Non-pigmented ciliary epithelial cell (primary cell): ENCODE data around the gene APBB1IP.
"Not testable (repeated sequence)": the region's sequence is repeated elsewhere in the genome, so short reads cannot be mapped to it uniquely, and the experiment has no call there.

Experiments used
- DNase-seq: peaks from one replicate; pipeline ENCODE4 v3.0.0-alpha.2; 2010; ENCODE audit warnings: low read depth

Gene APBB1IP

DNA sequence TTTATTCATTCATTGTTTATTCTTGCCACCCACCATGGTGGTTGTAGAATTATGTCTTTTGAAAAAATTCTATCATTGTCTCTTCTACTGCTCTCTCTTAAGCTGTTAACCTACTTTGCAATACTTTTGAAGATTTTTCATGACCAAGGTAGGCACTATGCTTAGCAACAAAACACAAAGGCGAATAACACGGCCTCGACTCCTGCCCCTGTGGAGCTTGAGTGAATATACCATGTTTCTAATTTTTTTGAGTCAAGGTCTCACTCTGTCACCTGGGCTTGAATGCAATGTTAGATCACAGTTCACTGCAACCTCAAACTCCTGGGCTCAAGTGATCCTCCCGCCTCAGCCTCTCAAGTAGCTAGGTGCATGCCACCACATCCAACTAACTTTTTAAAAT lies 39.4 kb downstream of the APBB1IP start:
- DNase-seq, result no peak

DNA sequence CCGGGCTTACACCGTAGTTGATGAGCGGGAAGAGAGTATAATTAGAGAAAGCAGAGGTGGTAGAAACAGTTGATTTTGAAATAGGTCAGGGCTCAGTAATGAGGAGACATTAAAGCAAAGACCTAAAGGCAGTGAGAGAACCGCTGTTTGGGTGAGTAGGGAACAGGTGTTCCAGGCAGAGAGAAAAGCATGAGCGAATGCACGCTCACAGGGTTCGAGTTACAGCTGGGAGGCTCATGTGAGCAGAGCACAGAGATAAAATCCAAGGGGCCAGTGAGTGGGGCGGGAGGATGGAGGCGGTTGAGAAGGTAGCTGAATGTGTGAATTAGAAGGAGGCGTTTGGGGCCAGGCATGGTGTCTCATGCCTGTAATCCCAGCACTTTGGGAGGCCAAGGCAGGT lies 39.9 kb downstream of the APBB1IP start:
- DNase-seq, result no peak

DNA sequence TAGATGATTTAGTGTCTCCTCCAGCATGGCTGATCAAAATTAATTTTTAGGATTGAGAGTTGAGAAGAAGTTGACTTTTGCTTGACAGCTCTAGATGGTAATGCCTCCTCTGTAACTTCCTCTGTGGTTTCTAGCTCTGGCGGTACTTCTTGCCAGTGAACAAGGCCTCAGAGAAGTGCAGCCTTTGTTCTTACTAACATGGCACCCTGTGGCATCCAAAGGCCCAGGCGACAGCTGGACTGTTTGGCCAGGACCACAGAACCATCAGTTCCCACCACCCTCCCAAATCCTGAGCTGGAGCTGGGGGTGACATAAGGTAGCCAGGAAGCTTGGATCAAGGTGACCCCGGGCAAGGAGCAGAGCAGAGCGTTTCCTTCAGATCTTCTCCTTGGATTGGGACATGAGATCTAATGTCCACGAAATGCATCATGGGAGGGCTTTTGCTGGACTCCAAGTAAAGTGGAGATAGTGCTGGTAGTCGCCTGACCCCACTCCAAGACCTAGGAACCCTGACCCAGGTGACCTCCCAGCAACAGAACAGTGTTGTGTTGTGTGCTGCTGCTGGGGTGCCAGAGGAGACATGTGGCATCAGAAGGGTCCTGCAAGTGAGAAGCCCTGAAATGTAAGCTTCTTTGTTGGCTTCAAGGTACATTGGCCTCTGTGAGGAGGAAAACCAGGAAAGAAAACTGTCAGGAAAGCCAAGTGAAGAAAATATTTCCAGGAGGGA lies 41.8 kb downstream of the APBB1IP start:
- no peak for DNase-seq

GRCh38 chr10:26481315-26481692 lies 43.2 kb downstream of the APBB1IP start:
- no peak for DNase-seq

DNA sequence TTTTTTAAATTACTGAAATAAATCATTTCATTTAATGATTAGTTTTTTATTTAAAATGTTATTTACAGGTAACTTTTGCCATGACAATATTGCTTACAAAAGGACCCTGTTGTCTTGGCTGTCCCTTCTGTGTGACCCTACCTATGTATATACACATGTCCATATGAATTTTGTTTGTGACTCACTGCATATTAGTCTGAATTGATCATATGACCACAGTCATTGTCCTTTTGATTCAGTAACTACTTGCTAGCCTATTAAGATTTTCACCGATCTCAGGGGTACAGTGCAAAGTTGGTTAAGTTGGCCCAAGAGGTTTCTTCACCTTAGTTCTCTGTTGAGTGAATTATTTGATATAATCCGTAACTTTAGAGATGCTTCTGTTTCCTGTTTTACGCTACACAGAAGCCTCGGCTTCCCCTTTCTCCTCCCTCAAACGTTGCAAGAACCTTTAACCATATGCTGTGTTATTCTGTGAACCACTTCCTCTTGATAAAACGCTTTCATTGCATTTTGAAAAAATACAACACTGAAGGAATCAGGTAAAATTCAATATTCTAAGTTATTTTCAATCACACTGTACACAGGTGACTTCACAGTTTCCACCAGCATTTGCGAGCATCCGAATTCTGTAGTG lies 43.9 kb downstream of the APBB1IP start:
- DNase-seq, result no peak

DNA sequence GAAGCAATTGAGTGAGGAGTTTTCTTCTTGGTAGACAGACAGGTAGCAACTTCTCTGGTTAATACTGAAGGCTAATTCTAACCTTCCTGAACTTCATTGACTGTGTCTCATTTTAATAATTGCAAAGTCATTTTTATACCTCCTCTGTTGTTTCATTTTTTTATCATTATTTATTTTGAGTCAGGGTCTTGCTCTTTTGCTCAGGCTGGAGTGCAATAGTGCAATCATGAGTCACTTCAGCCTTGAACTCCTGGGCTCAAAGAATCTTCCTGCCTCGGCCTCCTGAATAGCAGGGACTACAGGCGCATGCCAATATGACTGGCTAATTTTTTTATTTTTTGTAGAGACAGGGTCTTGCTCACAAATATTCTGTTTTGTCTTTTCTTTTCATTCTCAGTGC lies 45.4 kb downstream of the APBB1IP start:
- no peak for DNase-seq

DNA sequence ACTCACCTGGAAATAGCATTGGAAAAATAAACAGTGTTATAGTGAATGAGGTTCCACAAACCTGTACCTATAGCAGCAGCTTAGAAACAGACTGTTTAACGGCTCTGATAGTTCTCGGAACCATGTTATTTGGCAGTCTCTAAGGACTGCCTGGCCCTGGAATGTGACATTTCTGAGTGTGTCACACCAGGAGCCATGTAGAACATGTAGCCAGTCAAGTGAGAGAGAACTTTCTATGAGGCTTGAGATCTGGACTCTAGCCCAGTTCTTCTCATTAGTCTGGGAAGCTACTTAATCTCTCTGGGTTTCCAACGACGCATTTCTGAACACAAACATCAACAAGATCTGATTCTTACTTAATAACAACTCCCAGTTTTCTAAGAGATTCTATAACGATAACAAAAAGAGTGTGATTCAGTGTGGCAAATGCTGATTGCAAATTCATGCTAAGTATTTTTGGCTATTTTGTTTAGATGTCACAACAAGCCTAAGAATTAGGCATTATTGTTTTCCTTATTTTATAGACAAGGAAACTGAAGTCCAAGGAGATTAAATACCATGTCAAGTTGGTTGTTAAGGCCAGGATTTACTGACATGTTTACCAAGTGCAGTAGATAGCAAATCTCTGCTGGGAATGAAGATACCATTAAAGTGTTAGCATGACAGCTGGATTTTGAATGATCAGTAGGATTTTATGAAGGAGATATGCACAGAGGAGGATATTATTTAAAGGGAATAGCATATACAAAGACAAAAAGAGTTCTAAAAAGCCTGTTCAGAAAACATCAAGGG lies 47.2 kb downstream of the APBB1IP start:
- DNase-seq, result peak; percentile 54

- peak; percentile 76 for DNase-seq
Observed at GRCh38 chr10:26486304-26486703, 48.2 kb downstream of the APBB1IP start.

DNA sequence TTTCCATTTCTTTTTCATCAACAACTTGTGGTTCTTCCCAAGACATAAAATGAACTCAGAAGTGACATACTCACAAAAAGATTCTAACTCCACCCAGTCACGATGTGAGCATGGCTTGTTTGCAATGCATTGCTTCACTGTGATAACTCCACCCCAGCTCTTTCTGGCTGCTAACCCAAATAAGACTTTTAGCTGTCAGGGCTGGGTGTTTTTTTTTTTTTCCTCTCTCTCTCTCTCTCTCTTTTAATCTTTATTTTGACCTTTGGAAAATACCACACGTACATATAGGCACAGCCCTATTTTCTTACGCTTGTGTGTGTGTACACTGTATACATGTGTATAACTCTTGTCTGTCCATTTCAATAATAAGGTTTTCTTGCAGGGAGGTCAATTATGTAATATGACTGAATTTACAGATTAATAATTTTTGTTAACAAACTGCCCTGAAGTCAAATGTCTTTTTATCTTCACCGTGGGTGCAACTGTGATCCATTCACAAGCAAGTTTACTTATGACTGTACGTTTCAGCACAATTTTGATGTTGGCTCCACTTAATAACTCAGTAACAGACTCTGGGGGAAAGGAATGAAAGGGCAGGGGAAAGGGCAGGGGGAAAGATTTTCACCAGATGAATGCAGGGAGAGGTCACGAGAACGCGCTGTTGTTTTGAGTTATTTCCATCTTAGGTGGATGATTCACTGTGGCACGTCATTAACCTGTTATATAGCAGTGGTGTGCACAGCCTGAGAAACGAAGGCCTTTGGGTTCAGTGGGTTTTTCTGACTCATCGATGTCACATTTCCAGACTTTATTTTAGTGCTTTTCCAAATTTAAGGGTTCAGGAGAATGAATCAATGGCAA lies 49.1 kb downstream of the APBB1IP start:
- peak; percentile 85 for DNase-seq

DNA sequence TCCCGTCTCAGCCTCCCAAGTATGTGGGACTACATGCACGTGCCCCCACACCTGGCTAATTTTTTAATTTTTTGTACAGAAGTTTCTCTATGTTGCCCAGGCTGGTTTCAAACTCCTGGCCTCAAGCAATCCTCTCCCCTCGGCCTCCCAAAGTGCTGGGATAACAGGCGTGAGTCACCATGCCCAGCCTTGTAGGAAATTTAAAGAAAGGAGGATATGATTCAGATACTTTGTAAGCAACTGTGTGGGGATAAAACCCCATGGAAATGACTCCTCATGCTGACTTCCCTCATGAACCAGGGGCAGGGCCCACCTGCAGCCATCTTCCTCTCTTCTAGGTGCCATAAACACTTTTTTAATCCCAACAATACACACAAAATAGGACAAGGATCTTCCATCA lies 50.2 kb downstream of the APBB1IP start:
- DNase-seq, result no peak

GRCh38 chr10:26489081-26489480 lies 50.9 kb downstream of the APBB1IP start:
- DNase-seq, result no peak

DNA sequence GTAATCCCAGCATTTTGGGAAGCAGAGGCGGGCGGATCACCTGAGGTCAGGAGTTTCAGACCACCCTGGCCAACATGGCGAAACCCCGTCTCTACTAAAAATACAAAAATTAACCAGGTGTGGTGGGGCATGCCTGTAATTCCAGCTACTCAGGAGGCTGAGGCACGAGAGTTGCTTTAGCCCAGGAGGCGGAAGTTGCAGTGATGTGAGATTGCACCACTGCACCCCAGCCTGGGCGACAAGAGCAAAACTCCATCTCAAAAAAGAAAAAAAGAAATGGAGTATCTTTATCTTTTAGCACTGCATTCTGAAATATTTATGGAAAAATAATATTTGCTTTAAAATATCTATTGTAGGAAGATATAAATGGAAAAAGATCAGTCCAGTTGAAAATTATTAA lies 52.2 kb downstream of the APBB1IP start:
- DNase-seq, result not testable (repeated sequence)

DNA sequence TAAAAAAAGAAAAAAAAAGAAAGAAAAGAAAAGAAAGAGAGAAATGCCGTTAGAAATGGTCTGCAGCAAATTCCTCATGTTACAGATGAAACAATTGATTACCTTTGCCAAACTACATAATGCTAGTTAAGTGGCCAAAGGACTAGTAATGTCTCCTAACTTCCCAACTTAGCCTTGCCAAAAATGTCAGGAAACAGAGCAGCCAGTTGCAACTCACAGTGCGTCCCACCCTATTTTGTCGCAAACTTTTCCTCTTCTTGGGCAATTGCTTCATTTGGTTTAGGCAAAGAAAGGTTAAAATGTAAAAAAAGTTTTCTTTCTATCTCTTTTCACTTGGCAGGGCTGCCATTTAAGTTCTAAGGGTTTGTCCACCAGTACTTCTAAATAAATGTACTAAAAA lies 53.1 kb downstream of the APBB1IP start:
- DNase-seq, result no peak

DNA sequence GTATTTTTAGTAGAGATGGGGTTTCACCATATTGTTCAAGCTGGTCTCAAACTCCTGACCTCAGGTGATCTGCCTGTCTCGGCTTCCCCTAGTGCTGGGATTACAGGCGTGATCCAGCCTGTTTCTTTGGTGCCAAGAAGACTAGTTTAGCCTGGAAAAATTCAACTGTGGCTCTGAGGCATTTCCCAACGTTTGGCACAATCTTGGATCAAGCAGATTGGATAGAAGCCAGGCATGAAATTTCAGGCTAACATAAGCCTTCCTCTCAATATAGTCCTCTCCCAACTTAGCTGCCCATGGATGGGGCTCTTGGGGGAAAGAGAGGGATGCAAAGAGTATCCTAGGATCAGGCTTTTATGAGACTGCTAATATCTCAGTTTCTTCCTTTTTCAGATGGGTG lies 53.8 kb downstream of the APBB1IP start:
- no peak for DNase-seq

- not testable (repeated sequence) for DNase-seq
Observed at GRCh38 chr10:26492725-26493124, 54.6 kb downstream of the APBB1IP start.

DNA sequence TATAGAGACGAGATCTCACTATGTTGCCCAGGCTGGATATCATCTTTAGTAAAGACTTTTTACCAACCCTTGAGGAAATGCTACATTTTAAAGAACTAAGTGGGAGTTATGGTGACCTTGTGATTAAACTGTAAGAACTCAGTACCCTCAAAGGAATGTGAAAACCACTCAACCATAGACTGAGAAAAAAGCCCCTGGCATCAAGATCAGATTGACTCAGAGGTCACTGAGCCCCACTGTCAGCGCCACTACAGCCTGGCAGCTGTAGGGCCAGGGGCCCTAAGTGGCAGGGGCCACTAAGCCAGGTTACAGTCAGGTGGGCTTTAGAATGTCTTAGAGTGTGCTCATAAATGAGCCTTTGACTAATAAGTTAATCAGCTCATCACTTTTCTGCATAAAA lies 55.9 kb downstream of the APBB1IP start:
- no peak for DNase-seq

- no peak for DNase-seq
Observed at GRCh38 chr10:26499426-26499825, 61.3 kb downstream of the APBB1IP start.

DNA sequence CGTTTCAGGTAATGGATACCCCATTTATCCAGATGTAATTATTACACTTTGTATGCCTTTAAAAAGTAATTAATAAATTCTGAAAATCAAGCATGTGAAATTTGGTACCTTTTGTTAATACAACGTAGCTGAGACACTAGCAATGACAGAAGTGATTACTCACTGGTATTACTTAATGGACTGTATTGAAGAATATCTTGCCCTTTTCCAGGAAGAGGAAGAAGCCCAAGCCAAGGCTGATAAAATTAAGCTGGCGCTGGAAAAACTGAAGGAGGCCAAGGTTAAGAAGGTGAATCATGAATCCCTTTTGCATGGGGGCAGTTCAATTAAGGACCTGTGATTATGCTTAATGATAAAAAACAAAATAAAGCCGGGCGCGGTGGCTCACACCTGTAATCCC lies 64.8 kb downstream of the APBB1IP start:
- no peak for DNase-seq

- no peak for DNase-seq
Observed at GRCh38 chr10:26503911-26504310, 65.8 kb downstream of the APBB1IP start.

DNA sequence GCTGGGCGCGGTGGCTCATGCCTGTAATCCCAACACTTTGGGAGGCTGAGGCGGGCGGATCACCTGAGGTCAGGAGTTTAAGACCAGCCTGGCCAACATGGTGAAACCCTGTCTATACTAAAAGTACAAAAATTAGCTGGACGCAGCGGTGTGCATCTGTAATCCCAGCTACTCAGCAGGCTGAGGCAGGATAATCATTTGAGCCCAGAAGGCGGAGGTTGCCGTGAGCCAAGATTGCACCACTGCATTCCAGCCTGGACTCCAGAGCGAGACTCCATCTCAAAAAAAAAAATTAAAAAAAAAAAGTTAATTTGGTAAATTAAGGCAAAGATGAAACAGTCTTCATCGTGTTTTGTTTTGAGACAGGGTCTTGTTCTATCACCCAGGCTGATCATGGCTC lies 66.3 kb downstream of the APBB1IP start:
- not testable (repeated sequence) for DNase-seq

DNA sequence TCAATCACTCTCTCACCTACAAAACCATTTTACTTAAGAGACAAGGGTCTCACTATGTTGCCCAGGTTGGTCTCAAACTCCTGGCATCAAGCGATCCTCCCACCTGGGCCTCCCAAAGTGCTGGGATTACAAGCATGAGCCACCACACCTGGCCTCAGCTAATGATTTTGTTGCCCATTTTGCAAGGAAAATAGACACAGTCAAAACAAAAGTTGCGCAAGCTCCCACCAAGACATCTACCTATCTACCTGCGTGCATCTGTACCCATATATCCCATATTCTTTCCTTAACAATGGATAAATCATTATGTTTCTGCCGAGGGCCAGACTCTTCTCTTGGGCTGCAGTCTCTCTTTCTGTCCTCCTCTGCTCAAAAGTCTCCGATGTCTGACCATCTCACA lies 67.3 kb downstream of the APBB1IP start:
- DNase-seq, result no peak

DNA sequence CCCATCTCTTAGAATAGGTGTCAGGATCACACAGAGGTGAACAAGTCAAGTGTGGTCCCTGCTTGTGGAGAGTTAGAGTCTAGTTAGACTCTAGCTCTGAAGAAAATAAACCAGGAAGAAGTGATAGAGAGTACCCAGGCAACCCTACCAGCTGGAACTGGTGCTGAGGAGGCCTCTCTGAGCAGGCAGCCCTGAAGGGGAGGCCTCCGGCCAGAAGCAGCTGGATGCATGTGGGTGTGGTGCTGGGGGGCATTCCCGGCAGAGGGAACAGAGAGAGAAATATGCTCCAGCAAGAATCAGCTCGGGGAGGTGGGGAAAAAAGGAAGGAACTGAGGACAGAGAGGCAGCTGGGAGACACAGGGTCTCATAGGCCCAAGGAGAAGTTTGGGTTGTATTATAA lies 68.6 kb downstream of the APBB1IP start:
- no peak for DNase-seq
